Astrocyte (in vitro differentiated cells and primary cell): Measurements from ENCODE around the gene PARP6. TPM values are rescaled to one million over a fixed set of nuclear protein-coding genes. Genes with fewer than 3 reads are reported as not detected.
"Not testable (repeated sequence)": the region's sequence is repeated elsewhere in the genome, so short reads cannot be mapped to it uniquely, and the experiment has no call there.

Source experiments
- DNase-seq: peaks from one replicate; pipeline ENCODE4 v3.0.0-alpha.2; 2010; ENCODE audit warnings: low read depth
- FAIRE-seq: peaks from 2 replicates; lab custom pipeline; 2011; peaks lifted over from hg19 to GRCh38; lab: Jason Lieb, UNC
- H2AFZ ChIP-seq: 2 replicates; pipeline ENCODE4 v1.6.0; 2012; ENCODE audit warnings: low read depth, low read length, inconsistent platforms
- H3K27ac ChIP-seq: 2 replicates; pipeline ENCODE4 v1.5.1; 2011; ENCODE audit warnings: low read depth, low read length, inconsistent platforms
- H3K27me3 ChIP-seq: 2 replicates; pipeline ENCODE4 v1.6.0; 2011; ENCODE audit warnings: low read length, inconsistent platforms; ENCODE audit not compliant: insufficient read depth
- H3K36me3 ChIP-seq: 2 replicates; pipeline ENCODE4 v1.5.1; 2011; ENCODE audit warnings: low read length, inconsistent platforms; ENCODE audit not compliant: insufficient read depth
- H3K4me1 ChIP-seq: 2 replicates; pipeline ENCODE4 v1.5.1; 2011; ENCODE audit warnings: low read length, inconsistent platforms; ENCODE audit not compliant: insufficient read depth
- H3K4me2 ChIP-seq: 2 replicates; pipeline ENCODE4 v1.6.0; 2012; ENCODE audit warnings: low read length, inconsistent platforms
- H3K4me3 ChIP-seq: 2 replicates; pipeline ENCODE4 v1.5.1; 2011; ENCODE audit warnings: low read depth, mild to moderate bottlenecking, low read length, inconsistent platforms; ENCODE audit not compliant: insufficient read depth
- H3K79me2 ChIP-seq: 2 replicates; pipeline ENCODE4 v1.6.0; 2012; ENCODE audit warnings: mild to moderate bottlenecking, low read length, inconsistent platforms; ENCODE audit not compliant: insufficient read depth
- H3K9ac ChIP-seq: 2 replicates; pipeline ENCODE4 v1.6.0; 2012; ENCODE audit warnings: mild to moderate bottlenecking, low read length, inconsistent platforms
- H3K9me3 ChIP-seq: 2 replicates; pipeline ENCODE4 v1.5.1; 2012; ENCODE audit warnings: low read depth, mild to moderate bottlenecking, low read length, inconsistent platforms; ENCODE audit not compliant: insufficient read depth
- H4K20me1 ChIP-seq: 2 replicates; pipeline ENCODE4 v1.6.0; 2012; ENCODE audit warnings: low read length, inconsistent platforms; ENCODE audit not compliant: insufficient read depth
- H3K27ac Mint-ChIP-seq: one replicate; pipeline ENCODE4 v1.8.0; 2021; ENCODE audit warnings: mild to moderate bottlenecking, mixed read lengths; ENCODE audit not compliant: unreplicated experiment
- H3K27me3 Mint-ChIP-seq: one replicate; pipeline ENCODE4 v1.8.0; 2021; ENCODE audit warnings: low read depth, mixed read lengths; ENCODE audit not compliant: unreplicated experiment
- H3K36me3 Mint-ChIP-seq: one replicate; pipeline ENCODE4 v1.8.0; 2021; ENCODE audit warnings: low read depth, mixed read lengths; ENCODE audit not compliant: unreplicated experiment
- H3K4me1 Mint-ChIP-seq: one replicate; pipeline ENCODE4 v1.8.0; 2021; ENCODE audit warnings: low read depth, mixed read lengths; ENCODE audit not compliant: unreplicated experiment
- H3K4me3 Mint-ChIP-seq: one replicate; pipeline ENCODE4 v1.8.0; 2021; ENCODE audit warnings: mild to moderate bottlenecking, moderate library complexity, mixed read lengths; ENCODE audit not compliant: unreplicated experiment
- H3K9me3 Mint-ChIP-seq: one replicate; pipeline ENCODE4 v1.8.0; 2021; ENCODE audit warnings: mild to moderate bottlenecking, mixed read lengths; ENCODE audit not compliant: unreplicated experiment
- EZH2 ChIP-seq: IDR thresholded peaks from 2 replicates; pipeline ENCODE4 v1.6.1; 2012; ENCODE audit warnings: mild to moderate bottlenecking, low read length, inconsistent platforms; ENCODE audit not compliant: insufficient read depth
- total RNA-seq: library from RNA; stranded (reverse); gene quantifications from 2 replicates; pipeline ENCODE4 v1.2.1, GENCODE V29; 2021
- TF ChIP-seq, protein P1 (sequence below): IDR thresholded peaks from 2 replicates; pipeline ENCODE4 v1.5.1; 2011; ENCODE audit warnings: low read depth, mild to moderate bottlenecking, inconsistent platforms, low read length, moderate library complexity; ENCODE audit not compliant: insufficient read depth

PARP6 gene
- total RNA-seq, 1 donor from 2014 or later: 62.7 TPM

DNA sequence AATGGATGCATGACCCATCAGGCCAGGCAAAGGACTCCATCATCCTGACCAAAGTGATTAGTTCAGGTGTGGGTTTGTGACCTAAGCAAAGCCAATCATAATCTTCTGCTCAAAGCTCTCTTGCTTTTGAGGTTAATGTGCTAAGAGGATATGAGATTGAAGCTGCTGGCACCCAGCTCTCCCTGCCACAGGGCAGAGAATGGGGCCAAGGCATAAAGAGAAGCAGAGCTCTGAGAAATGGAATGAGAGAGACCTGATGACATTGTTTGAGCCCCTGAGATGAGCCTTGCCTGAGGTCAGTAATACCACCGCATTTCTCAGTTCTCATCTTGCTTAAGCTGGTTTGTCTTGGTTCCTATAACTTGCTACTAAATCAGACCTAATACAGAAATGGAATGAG is 6.4 kb upstream of the PARP6 start:
- DNase-seq: no peak
- Histone ChIP-seq H3K9me3 (no peaks in the 10 kb centered on the region), H3K9ac (no peak overlapping the region), H3K4me2 (no peak overlapping the region), H3K79me2 (no peaks in the 10 kb centered on the region), H2AFZ (no peak overlapping the region), H3K4me3 (no peak overlapping the region), H3K27ac (no peak overlapping the region), H3K27me3 (peaks cover 3% of the 10 kb centered on the region), H3K36me3 (no peaks in the 10 kb centered on the region), H3K4me1 (no peaks in the 10 kb centered on the region), H4K20me1 (no peaks in the 10 kb centered on the region)
- Mint-ChIP-seq H3K36me3 (no peaks in the 10 kb centered on the region), H3K4me1 (no peaks in the 10 kb centered on the region), H3K27me3 (peaks cover 31% of the 10 kb centered on the region), H3K27ac (no peak overlapping the region), H3K9me3 (no peaks in the 10 kb centered on the region), H3K4me3 (no peak overlapping the region)
- TF ChIP-seq, protein P1, sequence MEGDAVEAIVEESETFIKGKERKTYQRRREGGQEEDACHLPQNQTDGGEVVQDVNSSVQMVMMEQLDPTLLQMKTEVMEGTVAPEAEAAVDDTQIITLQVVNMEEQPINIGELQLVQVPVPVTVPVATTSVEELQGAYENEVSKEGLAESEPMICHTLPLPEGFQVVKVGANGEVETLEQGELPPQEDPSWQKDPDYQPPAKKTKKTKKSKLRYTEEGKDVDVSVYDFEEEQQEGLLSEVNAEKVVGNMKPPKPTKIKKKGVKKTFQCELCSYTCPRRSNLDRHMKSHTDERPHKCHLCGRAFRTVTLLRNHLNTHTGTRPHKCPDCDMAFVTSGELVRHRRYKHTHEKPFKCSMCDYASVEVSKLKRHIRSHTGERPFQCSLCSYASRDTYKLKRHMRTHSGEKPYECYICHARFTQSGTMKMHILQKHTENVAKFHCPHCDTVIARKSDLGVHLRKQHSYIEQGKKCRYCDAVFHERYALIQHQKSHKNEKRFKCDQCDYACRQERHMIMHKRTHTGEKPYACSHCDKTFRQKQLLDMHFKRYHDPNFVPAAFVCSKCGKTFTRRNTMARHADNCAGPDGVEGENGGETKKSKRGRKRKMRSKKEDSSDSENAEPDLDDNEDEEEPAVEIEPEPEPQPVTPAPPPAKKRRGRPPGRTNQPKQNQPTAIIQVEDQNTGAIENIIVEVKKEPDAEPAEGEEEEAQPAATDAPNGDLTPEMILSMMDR: no peak
- TF ChIP-seq EZH2: no peak
- FAIRE-seq: no peak

DNA sequence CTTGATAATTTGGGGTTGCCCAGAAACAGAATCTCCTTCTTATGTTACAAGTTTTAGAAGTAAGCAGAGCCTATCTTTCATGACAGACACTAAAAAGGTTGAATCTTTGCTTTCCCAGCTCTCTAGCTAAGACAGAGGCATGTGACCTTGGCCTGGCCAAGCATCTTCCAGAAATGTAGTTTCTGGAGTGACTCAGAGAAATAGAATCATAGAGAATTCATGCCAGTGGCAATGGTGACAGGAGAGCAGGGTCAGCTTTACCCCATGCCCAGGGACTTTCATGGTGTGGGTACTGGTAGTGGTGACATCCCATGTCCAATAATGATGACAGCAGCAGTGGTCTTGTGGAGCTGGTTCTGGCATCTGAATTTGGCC is 4.0 kb upstream of the PARP6 start:
- H3K79me2 ChIP-seq: peaks cover 13% of the 10 kb centered on the region
- no peak overlapping the region for H3K4me3 ChIP-seq
- Mint-ChIP-seq H3K36me3 (no peaks in the 10 kb centered on the region), H3K27ac (no peak overlapping the region), H3K9me3 (no peaks in the 10 kb centered on the region), H3K4me1 (peaks cover under 1% of the 10 kb centered on the region), H3K4me3 (no peak overlapping the region), H3K27me3 (peaks cover 31% of the 10 kb centered on the region)
- no peaks in the 10 kb centered on the region for H3K9me3 ChIP-seq
- H3K4me1 ChIP-seq: peaks cover 10% of the 10 kb centered on the region
- peaks cover 3% of the 10 kb centered on the region for H3K27me3 ChIP-seq
- H3K4me2 ChIP-seq: no peak overlapping the region
- no peak overlapping the region for H2AFZ ChIP-seq
- DNase-seq (no peak), FAIRE-seq (no peak)
- H3K36me3 ChIP-seq: no peaks in the 10 kb centered on the region
- H3K27ac ChIP-seq: no peak overlapping the region
- no peak overlapping the region for H3K9ac ChIP-seq
- H4K20me1 ChIP-seq: no peaks in the 10 kb centered on the region
- TF ChIP-seq, protein P1: no peak
- TF ChIP-seq EZH2: no peak

DNA sequence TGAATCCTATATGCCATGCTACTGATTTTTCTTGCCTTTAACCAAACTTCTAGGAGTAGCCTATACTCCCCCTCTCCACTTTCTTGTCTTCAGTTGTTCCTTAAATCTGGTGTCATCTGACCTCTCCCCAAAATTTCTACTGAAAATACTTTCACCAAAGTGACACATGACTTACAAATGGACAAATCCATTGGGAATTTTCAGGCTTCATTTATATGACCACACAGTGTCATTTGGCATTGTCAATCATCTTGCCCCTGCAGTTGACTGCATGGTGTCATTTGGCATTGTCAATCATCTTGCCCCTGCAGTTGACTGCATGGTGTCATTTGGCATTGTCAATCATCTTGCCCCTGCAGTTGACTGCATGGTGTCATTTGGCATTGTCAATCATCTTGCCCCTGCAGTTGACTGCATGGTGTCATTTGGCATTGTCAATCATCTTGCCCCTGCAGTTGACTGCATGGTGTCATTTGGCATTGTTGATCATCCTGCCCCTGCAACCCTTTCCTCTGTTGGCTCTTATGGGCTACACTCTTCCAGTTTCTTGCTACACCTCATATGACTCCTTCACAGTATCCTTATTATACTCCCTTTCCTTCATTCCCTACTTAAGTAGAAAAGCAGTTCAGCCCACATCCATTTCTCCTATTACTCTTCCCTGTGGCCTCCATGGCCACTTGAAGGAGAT is 3.4 kb upstream of the PARP6 start:
- not testable (repeated sequence) for H3K9me3 Mint-ChIP-seq, H3K4me3 ChIP-seq, H3K9ac ChIP-seq, H3K9me3 ChIP-seq, H3K27me3 ChIP-seq, H3K36me3 Mint-ChIP-seq, H3K4me1 Mint-ChIP-seq, FAIRE-seq, H4K20me1 ChIP-seq, H2AFZ ChIP-seq, H3K4me3 Mint-ChIP-seq, H3K4me2 ChIP-seq, H3K27ac ChIP-seq, H3K36me3 ChIP-seq, DNase-seq, H3K27ac Mint-ChIP-seq
- H3K4me1 ChIP-seq: peaks cover 11% of the 10 kb centered on the region
- H3K79me2 ChIP-seq: peaks cover 19% of the 10 kb centered on the region
- H3K27me3 Mint-ChIP-seq: peaks cover 29% of the 10 kb centered on the region
